K562 (cell line): ENCODE measurements around the gene WDHD1. TPM values are rescaled to one million over a fixed set of nuclear protein-coding genes. Genes with fewer than 3 reads are reported as not detected.

ENCODE experiments used
- ATAC-seq: fragments of 200-7000 bp; cut with Tn5 transposase; 3 replicates; pipeline ENCODE4 v1.9.1; 2020; ENCODE audit warnings: moderate library complexity
- BruUV-seq: library from RNA; stranded (reverse); fragments of 400-500 nt; replicated peaks from 2 replicates; lab custom pipeline; 2021; lab: Mats Ljungman, UMichigan
- CTCF ChIA-PET: fragments of 300-600 bp; formaldehyde crosslinking; extraction: SDS; loops from one replicate; lab custom pipeline; 2021; ENCODE audit warnings: low intra/inter-chr PET ratio; lab: Yijun Ruan, JAX
- POLR2A ChIA-PET: fragments of 300-600, 350-650 bp; sonication (Branson Sonifier 250); formaldehyde crosslinking; extraction: SDS; loops from one replicate; lab custom pipeline; 2021; ENCODE audit warnings: antibody characterized with exemption, inconsistent platforms; lab: Yijun Ruan, JAX
- DNase-seq, 4 experiments: peaks; one replicate each; pipeline versions ENCODE4 v3.0.0 to v3.0.0-alpha.2; 2011 to 2018; ENCODE audit warnings: low spot score in 3 of 4, mixed read lengths in 3 of 4; ENCODE audit errors: extremely low read depth in 1 of 4
- FAIRE-seq: peaks from 2 replicates; lab custom pipeline; 2011; peaks lifted over from hg19 to GRCh38; lab: Jason Lieb, UNC
- H2AFZ ChIP-seq: 2 replicates; pipeline ENCODE4 v1.6.0; 2011; ENCODE audit warnings: low read depth, low read length, control low read depth, inconsistent platforms
- H3K27ac ChIP-seq: fragments of 200-600 bp; 3 replicates; pipeline ENCODE4 v1.8.0; 2011; ENCODE audit warnings: low read depth, mild to moderate bottlenecking, control low read depth, inconsistent platforms, low read length, moderate library complexity, mixed read lengths; ENCODE audit errors: extremely low read depth
- H3K27me3 ChIP-seq, 2 experiments: fragments of 300-600 bp in 1 of 2; 2 replicates in 1 of 2; 3 replicates in 1 of 2; pipeline versions ENCODE4 v1.6.0 to v1.8.0; 2011; ENCODE audit warnings: inconsistent platforms in 2 of 2, low read length in 2 of 2, mild to moderate bottlenecking in 1 of 2, mixed read lengths in 1 of 2, moderate library complexity in 1 of 2; ENCODE audit not compliant: control insufficient read depth in 2 of 2, insufficient read depth in 2 of 2
- H3K36me3 ChIP-seq: fragments of 300-600 bp; 3 replicates; pipeline ENCODE4 v1.8.0; 2011; ENCODE audit warnings: mild to moderate bottlenecking, low read length, inconsistent platforms; ENCODE audit not compliant: control insufficient read depth, insufficient read depth
- H3K4me1 ChIP-seq, 2 experiments: fragments of 200-600 bp in 1 of 2; replicated peaks in 1 of 2; 2 replicates in 1 of 2; 3 replicates in 1 of 2; pipeline versions ENCODE4 v1.5.1 to v1.8.0; 2011; ENCODE audit warnings: inconsistent platforms in 2 of 2, low read length in 2 of 2, mild to moderate bottlenecking in 1 of 2, mixed read lengths in 1 of 2, moderate library complexity in 1 of 2; ENCODE audit not compliant: control insufficient read depth in 2 of 2, insufficient read depth in 2 of 2
- H3K4me2 ChIP-seq: 2 replicates; pipeline ENCODE4 v1.6.1; 2011; ENCODE audit warnings: low read length, control low read depth, inconsistent platforms, mixed read lengths; ENCODE audit not compliant: insufficient read depth
- H3K4me3 ChIP-seq: fragments of 200-600 bp; sonication (generic), shearing (Covaris generic); 2 replicates; pipeline ENCODE4 v1.5.1; 2016; ENCODE audit warnings: control low read depth, inconsistent platforms
- H3K79me2 ChIP-seq: fragments of 200-600 bp; 3 replicates; pipeline ENCODE4 v1.8.0; 2011; ENCODE audit warnings: low read length, inconsistent platforms; ENCODE audit not compliant: control insufficient read depth, insufficient read depth
- H3K9ac ChIP-seq, 2 experiments: 2 replicates each; pipeline versions ENCODE4 v1.6.0 to v1.6.1; 2011; ENCODE audit warnings: low read depth in 2 of 2, low read length in 2 of 2, control low read depth in 1 of 2, inconsistent platforms in 1 of 2, mild to moderate bottlenecking in 1 of 2, mixed read lengths in 1 of 2; ENCODE audit not compliant: insufficient read depth in 1 of 2
- H3K9me1 ChIP-seq: one replicate; pipeline ENCODE4 v1.6.0; 2011; ENCODE audit warnings: inconsistent platforms, mild to moderate bottlenecking, low read length, moderate library complexity; ENCODE audit not compliant: control insufficient read depth, insufficient read depth
- H3K9me3 ChIP-seq: replicated peaks from 2 replicates; pipeline ENCODE4 v1.5.1; 2011; ENCODE audit warnings: low read depth, low read length, inconsistent platforms; ENCODE audit not compliant: control insufficient read depth, insufficient read depth
- H4K20me1 ChIP-seq: replicated peaks from 2 replicates; pipeline ENCODE4 v1.6.1; 2011; ENCODE audit warnings: low read length, inconsistent platforms, mixed read lengths; ENCODE audit not compliant: control insufficient read depth, insufficient read depth
- BMI1 ChIP-seq: fragments of 150-350 bp; IDR thresholded peaks from 2 replicates; pipeline ENCODE4 v1.6.1; 2014; ENCODE audit warnings: low read length
- CBX2 ChIP-seq: fragments of 200-600 bp; sonication (generic); IDR thresholded peaks from one replicate; pipeline ENCODE4 v1.6.1; 2012; ENCODE audit warnings: mild to moderate bottlenecking, low read length, inconsistent platforms; ENCODE audit not compliant: insufficient read depth, poor library complexity, severe bottlenecking
- CCAR2 ChIP-seq: fragments of 200-400 bp; formaldehyde crosslinking; IDR thresholded peaks from 2 replicates; pipeline ENCODE4 v1.6.1; 2017; ENCODE audit warnings: mild to moderate bottlenecking, low read depth, low read length
- DNMT1 ChIP-seq: fragments of 450-650 bp; IDR thresholded peaks from 2 replicates; pipeline ENCODE4 v1.6.1; 2016; ENCODE audit warnings: antibody characterized with exemption, mild to moderate bottlenecking
- HEY1 ChIP-seq: fragments of 250-450 bp; sonication (Bioruptor Pico); IDR thresholded peaks from 2 replicates; pipeline ENCODE4 v1.5.0; 2020; ENCODE audit warnings: mild to moderate bottlenecking, moderate library complexity, borderline replicate concordance
- KLF1 ChIP-seq: fragments of 450-650 bp; IDR thresholded peaks from 2 replicates; pipeline ENCODE4 v1.6.1; 2016; ENCODE audit warnings: missing genetic modification characterization, missing compliant biosample characterization
- PHF20 ChIP-seq: fragments of 450-650 bp; IDR thresholded peaks from 2 replicates; pipeline ENCODE4 v1.6.1; 2018; ENCODE audit not compliant: partially characterized antibody
- SIX5 ChIP-seq, 2 experiments: IDR thresholded peaks; 2 replicates each; pipeline ENCODE4 v1.6.1; 2011; ENCODE audit warnings: low read length in 2 of 2, borderline replicate concordance in 1 of 2, low read depth in 1 of 2, mild to moderate bottlenecking in 1 of 2, moderate library complexity in 1 of 2; ENCODE audit not compliant: insufficient read depth in 1 of 2
- STAT5A ChIP-seq: IDR thresholded peaks from 2 replicates; pipeline ENCODE4 v1.6.1; 2012; ENCODE audit warnings: low read length, inconsistent platforms, borderline replicate concordance
- ZBTB17 ChIP-seq: fragments of 450-650 bp; formaldehyde crosslinking; IDR thresholded peaks from 2 replicates; pipeline ENCODE4 v1.4.0; 2020; ENCODE audit warnings: mild to moderate bottlenecking
- ZNF133 ChIP-seq: fragments of 250-450 bp; sonication (Bioruptor Pico); IDR thresholded peaks from 2 replicates; pipeline ENCODE4 v1.4.0; 2020; ENCODE audit warnings: mild to moderate bottlenecking
- ZNF311 ChIP-seq: fragments of 250-450 bp; sonication (Bioruptor Pico); IDR thresholded peaks from 2 replicates; pipeline ENCODE4 v1.4.0; 2020; ENCODE audit warnings: mild to moderate bottlenecking, moderate library complexity
- ZNF507 ChIP-seq: conservative IDR thresholded peaks from 2 replicates; pipeline ENCODE4 v1.6.1; 2017; ENCODE audit warnings: missing genetic modification characterization, missing compliant biosample characterization
- ZNF778 ChIP-seq: fragments of 450-650 bp; formaldehyde crosslinking; IDR thresholded peaks from 2 replicates; pipeline ENCODE4 v1.4.0; 2020; ENCODE audit warnings: mild to moderate bottlenecking, moderate library complexity
- ZSCAN29 ChIP-seq: fragments of 450-650 bp; IDR thresholded peaks from 2 replicates; pipeline ENCODE4 v1.6.1; 2017
- WGBS: fragments of 100-300 bp; shearing (Covaris generic); methylation state at CpG from one replicate; pipeline ENCODE4 v1.1.6; 2016; ENCODE audit warnings: low coverage, mixed read lengths; ENCODE audit not compliant: insufficient coverage; ENCODE audit errors: missing lambda C conversion rate; 5-methylcytosine and 5-hydroxymethylcytosine counted together
- in situ Hi-C: fragments of 300-500 bp; cut with MboI; formaldehyde crosslinking; loops from 4 replicates; pipeline ENCODE4 v1.15.0; 2018; ENCODE audit warnings: inconsistent platforms, mixed read lengths
- intact Hi-C: fragments of 100-400 bp; cut with micrococcal nuclease; formaldehyde crosslinking; loops from 2 replicates; pipeline ENCODE4 v1.14.2; 2022
- polyA plus RNA-seq, 8 experiments: library from polyadenylated mRNA; depleted of rRNA in 4 of 8; stranded (reverse) in 5 of 8; unstranded in 3 of 8; fragments of >200 nt; fragmentation: Nextera tagmentation in 2 of 8; fragmentation: Illumina TruSeq in 1 of 8; extraction: Ambion mirVana in 2 of 8; extraction: Trizol in 1 of 8; gene quantifications; 2 replicates each; pipeline versions ENCODE4 v1.2.1 to v1.2.3, GENCODE V29; 2011 to 2014; ENCODE audit warnings: inconsistent platforms in 1 of 8, missing spikeins in 1 of 8
- total RNA-seq, 7 experiments: library from RNA; depleted of rRNA in 6 of 7; stranded (reverse); fragments of >200 nt in 6 of 7; fragmentation: Illumina TruSeq in 2 of 7; extraction: Trizol in 2 of 7; gene quantifications; 2 replicates each; pipeline versions ENCODE4 v1.2.1 to v1.2.3, GENCODE V29; 2011 to 2021; ENCODE audit warnings: low replicate concordance in 1 of 7
- TF ChIP-seq, protein P1 (sequence below): fragments of 450-650 bp; IDR thresholded peaks from 2 replicates; pipeline ENCODE4 v1.6.1; 2016; ENCODE audit warnings: low read depth, mild to moderate bottlenecking, moderate library complexity
- TF ChIP-seq, protein P2 (sequence below): fragments of 450-650 bp; conservative IDR thresholded peaks from 2 replicates; pipeline ENCODE4 v1.6.1; 2016; ENCODE audit warnings: missing genetic modification characterization, low read depth, mild to moderate bottlenecking, missing compliant biosample characterization, moderate library complexity

Gene WDHD1
- total and polyA plus RNA-seq, 9 of the 15 experiments (the other 6 are each of a cell fraction or from before 2014, with no cell fraction given): 11.7 to 39.1 (median 30.0) TPM

DNA sequence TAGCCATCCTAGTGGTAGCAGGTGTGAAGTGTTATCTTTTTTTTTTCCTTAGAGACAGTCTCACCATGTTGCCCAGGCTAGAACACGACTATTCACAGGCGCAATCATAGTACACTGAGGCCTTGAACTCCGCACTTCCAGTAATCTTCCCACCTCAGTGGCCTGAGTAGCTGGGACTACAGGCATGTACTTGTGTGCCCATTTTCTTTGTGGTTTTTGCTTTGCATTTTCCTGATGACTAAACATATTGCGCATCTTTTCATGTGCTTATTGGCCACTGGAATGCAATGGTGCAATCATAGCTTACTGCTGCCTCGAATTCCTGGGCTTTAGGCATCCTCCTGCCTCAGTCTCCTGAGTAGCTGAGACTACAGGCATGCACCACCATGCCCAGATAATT, 90.9 kb downstream of the WDHD1 start:
- H3K27ac ChIP-seq: no peak overlapping the region
- intact Hi-C loops: no loop called here
- H3K4me2 ChIP-seq: no peak overlapping the region
- H2AFZ ChIP-seq: no peak overlapping the region
- ChIA-PET CTCF (no interaction called here), POLR2A (interaction anchor here (0.8 kb wide), 1 partner anchor 1424 kb away, joined by 4 read pairs; no protein-coding TSS in a partner anchor)
- TF ChIP-seq KLF1 (no peak), DNMT1 (no peak), HEY1 (no peak), ZNF778 (no peak), SIX5 (IDR thresholded peaks at IDR 0.05; ENCODE audit: borderline replicate concordance in 1 of 2, insufficient read depth in 1 of 2, low read depth in 1 of 2, low read length in 2 of 2) (no peak), PHF20 (no peak), CBX2 (no peak), CCAR2 (no peak), ZBTB17 (CRISPR knock-in tag) (no peak), ZNF133 (no peak), BMI1 (no peak), ZSCAN29 (no peak), ZNF311 (no peak), ZNF507 (tag) (no peak), STAT5A (no peak)
- TF ChIP-seq, protein P1, sequence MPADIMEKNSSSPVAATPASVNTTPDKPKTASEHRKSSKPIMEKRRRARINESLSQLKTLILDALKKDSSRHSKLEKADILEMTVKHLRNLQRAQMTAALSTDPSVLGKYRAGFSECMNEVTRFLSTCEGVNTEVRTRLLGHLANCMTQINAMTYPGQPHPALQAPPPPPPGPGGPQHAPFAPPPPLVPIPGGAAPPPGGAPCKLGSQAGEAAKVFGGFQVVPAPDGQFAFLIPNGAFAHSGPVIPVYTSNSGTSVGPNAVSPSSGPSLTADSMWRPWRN: no peak
- TF ChIP-seq, protein P2, sequence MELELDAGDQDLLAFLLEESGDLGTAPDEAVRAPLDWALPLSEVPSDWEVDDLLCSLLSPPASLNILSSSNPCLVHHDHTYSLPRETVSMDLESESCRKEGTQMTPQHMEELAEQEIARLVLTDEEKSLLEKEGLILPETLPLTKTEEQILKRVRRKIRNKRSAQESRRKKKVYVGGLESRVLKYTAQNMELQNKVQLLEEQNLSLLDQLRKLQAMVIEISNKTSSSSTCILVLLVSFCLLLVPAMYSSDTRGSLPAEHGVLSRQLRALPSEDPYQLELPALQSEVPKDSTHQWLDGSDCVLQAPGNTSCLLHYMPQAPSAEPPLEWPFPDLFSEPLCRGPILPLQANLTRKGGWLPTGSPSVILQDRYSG: no peak
- H3K9me1 ChIP-seq: no peaks in the 10 kb centered on the region
- H3K9me3 ChIP-seq: no peaks in the 10 kb centered on the region
- no peaks in the 10 kb centered on the region for H3K27me3 ChIP-seq
- H3K79me2 ChIP-seq: no peaks in the 10 kb centered on the region
- no peak overlapping the region for H3K4me3 ChIP-seq
- H3K36me3 ChIP-seq: peaks cover 22% of the 10 kb centered on the region; the same call in 2 of the 3 replicates
- no peak for DNase-seq
- no peak overlapping the region for H3K9ac ChIP-seq
- H4K20me1 ChIP-seq: no peaks in the 10 kb centered on the region
- BruUV-seq: no TSS peak
- no peaks in the 10 kb centered on the region for H3K4me1 ChIP-seq
- no peak for FAIRE-seq
- WGBS: 86% methylated on average over 5 of the region's 5 CpGs
- in situ Hi-C loops: no loop called here
- peak; percentile 40; the same call in 2 of the 3 replicates for ATAC-seq
